Measurements from ENCODE around the gene BRD4.

DNA sequence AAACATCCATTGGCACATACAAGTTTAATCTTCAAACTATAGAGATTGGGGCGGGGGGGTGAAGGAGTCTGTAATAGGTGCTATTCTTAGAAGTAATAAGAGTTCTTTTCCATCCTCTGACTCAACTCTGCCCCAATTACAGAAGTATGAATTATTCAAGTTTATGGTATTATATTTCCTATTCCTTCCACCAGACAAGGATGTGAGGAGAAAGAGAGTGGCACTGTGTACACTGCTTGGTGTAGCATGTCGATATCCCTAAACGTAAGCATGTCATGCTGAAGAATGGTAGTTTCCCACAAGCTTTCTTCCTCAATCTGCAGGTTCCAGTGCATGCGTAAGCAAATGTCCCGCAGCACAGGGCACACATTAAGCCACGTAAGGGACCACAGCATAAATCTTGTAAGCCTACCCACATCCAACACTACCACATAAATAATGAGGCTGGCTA, 14.1 kb downstream of the BRD4 start:
- no peak for TF ChIP-seq TAF1 (IDR thresholded peaks at IDR 0.05; ENCODE audit: borderline replicate concordance, insufficient read depth, low read length)
- no peak for TF ChIP-seq POLR2AphosphoS5 (IDR thresholded peaks at IDR 0.05; ENCODE audit: low read depth, low read length)
- TF ChIP-seq, protein P1, sequence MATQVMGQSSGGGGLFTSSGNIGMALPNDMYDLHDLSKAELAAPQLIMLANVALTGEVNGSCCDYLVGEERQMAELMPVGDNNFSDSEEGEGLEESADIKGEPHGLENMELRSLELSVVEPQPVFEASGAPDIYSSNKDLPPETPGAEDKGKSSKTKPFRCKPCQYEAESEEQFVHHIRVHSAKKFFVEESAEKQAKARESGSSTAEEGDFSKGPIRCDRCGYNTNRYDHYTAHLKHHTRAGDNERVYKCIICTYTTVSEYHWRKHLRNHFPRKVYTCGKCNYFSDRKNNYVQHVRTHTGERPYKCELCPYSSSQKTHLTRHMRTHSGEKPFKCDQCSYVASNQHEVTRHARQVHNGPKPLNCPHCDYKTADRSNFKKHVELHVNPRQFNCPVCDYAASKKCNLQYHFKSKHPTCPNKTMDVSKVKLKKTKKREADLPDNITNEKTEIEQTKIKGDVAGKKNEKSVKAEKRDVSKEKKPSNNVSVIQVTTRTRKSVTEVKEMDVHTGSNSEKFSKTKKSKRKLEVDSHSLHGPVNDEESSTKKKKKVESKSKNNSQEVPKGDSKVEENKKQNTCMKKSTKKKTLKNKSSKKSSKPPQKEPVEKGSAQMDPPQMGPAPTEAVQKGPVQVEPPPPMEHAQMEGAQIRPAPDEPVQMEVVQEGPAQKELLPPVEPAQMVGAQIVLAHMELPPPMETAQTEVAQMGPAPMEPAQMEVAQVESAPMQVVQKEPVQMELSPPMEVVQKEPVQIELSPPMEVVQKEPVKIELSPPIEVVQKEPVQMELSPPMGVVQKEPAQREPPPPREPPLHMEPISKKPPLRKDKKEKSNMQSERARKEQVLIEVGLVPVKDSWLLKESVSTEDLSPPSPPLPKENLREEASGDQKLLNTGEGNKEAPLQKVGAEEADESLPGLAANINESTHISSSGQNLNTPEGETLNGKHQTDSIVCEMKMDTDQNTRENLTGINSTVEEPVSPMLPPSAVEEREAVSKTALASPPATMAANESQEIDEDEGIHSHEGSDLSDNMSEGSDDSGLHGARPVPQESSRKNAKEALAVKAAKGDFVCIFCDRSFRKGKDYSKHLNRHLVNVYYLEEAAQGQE (IDR thresholded peaks at IDR 0.05; ENCODE audit: insufficient read depth in 1 of 2, low read depth in 2 of 2, low read length in 2 of 2): no peak
- TF ChIP-seq SIN3A (IDR thresholded peaks at IDR 0.05; ENCODE audit: borderline replicate concordance, insufficient read depth, low read length): no peak
